ENCODE data around the gene CHST3.

Gene CHST3

DNA sequence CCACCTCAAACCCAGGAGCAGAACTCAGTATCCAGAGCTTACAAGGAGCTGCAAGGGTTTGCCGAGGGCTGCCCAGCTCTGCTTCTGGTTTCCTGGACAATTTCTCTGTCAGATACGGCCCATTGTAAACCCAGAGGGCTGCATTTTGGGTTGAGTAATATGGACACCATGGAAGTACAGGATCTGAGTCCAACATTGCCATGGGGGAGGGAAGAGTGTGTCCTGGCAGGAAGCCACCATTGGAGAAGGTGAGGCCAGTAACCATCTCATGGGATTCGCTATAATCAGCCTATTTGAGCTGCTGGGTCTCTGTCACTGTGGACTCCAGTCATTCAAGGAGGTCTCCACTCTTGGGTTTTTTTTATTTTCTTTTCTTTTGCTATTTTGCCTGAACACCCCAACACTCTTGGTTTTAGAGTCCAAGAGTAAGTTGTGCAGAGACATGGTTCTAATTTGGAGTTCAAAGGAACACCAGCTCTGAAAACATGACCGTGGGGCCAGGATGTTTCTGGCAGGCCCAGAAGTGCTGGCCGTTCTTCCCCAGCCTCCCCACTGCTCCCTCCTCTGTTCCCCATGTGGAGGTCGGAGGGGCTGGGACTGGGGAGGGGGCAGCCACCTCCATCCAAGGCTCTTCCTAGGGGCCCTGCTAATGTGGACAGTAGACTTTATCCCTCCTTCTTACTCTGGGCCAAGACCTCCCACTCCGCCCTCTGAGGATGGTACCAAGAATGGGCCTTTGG, 46.2 kb downstream of the CHST3 start:
- DNase-seq (ENCODE audit: low read depth in 3 of 3): no peak

GRCh38 chr10:72011016-72011415, 46.8 kb downstream of the CHST3 start:
- DNase-seq (ENCODE audit: low read depth in 3 of 3): no peak

- no peak for DNase-seq (ENCODE audit: low read depth in 3 of 3)
Observed at GRCh38 chr10:72011468-72011867, 47.3 kb downstream of the CHST3 start.

GRCh38 chr10:72011976-72012512, 47.8 kb downstream of the CHST3 start:
- no peak for DNase-seq (ENCODE audit: low read depth in 3 of 3)

DNA sequence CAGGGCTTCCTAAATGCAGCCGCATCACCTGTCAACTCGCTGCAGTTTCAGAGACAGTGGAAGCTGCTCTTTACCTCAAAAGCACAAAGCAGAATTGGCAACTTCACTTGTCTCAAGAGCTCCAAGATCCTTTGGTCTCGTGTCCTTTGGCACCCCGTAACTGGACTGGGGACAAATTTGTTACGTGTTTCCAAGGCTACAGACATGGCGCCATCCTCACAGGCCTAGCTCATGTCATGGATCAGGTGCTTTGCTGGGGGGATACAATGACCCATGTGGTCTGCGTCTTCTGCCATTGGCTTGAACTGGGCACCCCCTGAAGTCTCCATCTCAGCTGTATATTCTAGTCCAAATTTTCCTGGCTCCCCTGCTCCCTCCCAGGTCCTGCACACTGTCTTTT, 48.6 kb downstream of the CHST3 start:
- no peak for DNase-seq (ENCODE audit: low read depth in 3 of 3)

- no peak for DNase-seq (ENCODE audit: low read depth in 3 of 3)
Observed at GRCh38 chr10:72013202-72013945, 49.2 kb downstream of the CHST3 start.

GRCh38 chr10:72014197-72014596, 50.0 kb downstream of the CHST3 start:
- no peak for DNase-seq (ENCODE audit: low read depth in 3 of 3)

DNA sequence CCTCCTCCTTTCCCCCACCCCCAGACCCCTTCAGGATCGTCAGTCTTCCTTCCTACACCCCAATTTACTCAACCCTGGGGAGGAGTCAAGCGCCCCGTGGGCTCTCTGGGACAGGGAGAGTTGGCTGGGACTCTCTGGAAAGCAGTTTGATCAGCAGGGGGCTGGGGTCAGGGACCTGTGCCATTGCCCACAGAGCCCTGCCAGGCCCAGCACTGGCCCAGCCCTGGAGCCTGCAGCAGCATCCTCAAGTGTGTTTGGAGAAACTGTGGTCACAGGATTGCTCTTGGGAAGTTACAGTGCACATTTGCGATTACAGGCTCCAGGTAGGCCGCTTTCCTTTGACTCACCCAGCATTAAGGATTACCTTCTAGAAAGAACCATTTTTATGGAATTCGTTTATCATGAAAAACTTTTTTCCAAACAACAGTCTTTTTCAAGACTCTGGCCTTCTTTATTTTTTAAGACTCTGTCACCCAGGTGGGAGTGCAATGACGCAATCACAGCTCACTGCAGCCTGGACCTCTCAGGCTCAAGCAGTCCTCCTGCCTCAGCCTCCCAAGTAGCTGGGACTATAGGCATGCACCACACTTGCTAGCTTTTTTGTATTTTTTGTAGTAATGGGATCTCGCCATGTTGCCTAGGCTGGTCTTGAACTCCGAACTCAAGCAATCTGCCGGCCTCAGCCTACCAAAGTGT, 50.7 kb downstream of the CHST3 start:
- no peak for DNase-seq (ENCODE audit: low read depth in 3 of 3)

- DNase-seq (ENCODE audit: low read depth in 3 of 3): no peak
Observed at GRCh38 chr10:72015841-72016240, 51.6 kb downstream of the CHST3 start.

- DNase-seq (ENCODE audit: low read depth in 3 of 3): no peak
Observed at GRCh38 chr10:72016608-72017300, 52.6 kb downstream of the CHST3 start.

GRCh38 chr10:72019085-72019876, 55.1 kb downstream of the CHST3 start:
- DNase-seq (ENCODE audit: low read depth in 3 of 3): no peak

DNA sequence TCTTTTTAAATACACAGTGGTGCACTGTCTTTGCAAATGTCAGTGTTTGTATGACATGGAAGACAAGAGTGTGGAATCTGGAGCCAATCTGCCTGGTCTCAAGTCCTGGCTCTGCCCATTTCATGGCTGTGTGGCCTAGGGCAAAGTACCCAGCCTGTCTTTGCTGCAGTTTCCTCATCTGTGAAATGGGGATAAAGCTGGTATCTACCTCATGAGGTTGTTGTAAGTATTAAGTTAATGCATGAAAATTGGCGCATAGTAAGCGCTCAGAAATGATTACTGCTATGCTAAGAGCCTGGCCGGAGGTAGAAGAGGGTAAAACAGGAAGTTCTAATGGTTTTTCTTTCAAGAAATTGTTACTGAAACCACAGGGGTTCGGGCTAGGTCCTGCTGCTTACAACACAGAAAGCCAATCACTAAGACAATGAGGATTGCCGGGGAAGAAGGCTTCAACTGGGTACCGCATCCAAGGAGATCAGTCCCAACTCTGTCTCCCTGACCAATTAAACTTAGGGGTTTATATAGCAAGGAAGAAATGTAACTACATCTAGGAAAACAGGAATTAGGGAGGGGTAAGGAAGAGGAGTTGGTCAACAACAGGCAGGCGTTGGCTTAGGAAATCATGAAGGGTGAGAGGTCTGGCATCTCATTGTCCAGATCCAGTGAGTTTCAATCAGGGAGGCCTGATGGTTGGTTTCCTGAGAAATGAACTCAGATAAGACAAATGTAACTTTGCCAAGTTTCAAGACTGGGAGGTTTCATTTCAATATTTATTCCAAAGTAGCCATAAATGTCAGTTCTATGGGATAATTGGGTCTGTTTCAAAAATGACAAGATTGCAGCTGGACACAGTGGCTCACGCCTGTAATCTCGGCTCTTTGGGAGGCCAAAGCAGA, 57.0 kb downstream of the CHST3 start:
- no peak for DNase-seq (ENCODE audit: low read depth in 3 of 3)

DNA sequence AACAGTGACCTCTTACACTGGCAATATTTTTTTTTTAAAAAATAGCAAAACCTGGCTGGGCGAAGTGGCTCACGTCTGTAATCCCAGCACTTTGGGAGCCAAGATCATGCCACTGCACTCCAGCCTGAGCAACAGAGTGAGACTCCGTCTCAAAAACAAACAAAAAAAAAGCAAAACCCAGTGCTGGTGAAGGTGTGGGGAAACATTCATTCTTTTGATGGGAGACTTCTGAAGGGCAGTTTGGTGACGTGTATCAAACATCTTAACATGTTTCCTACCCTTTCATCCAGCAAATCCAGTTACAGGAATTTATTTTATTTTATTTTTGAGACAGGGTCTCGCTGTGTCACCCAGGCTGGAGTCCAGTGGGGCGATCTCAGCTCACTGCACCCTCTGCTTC, 58.0 kb downstream of the CHST3 start:
- DNase-seq (ENCODE audit: low read depth in 3 of 3): no peak

DNA sequence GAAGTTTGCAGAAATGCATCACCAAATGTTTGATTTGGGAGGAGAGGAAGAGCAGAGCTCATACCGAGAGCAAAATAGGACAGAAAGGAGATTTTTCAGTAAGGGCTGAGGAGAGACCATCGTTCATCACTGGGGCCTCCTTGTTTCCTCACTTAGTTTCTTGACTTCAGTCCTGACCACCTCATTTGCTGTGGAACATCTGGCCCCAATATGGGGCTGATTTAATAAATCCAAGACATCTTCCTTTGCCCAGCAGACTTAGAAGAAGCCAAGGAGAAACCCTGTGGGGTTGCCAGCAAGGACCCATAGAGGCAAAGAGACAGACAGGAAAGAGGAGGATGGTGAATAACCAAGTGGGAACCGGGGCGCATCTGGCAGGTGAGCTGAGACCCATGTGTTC, 60.4 kb downstream of the CHST3 start:
- DNase-seq (ENCODE audit: low read depth in 3 of 3): no peak

- DNase-seq (ENCODE audit: low read depth in 3 of 3): no peak
Observed at GRCh38 chr10:72025400-72025799, 61.2 kb downstream of the CHST3 start.

DNA sequence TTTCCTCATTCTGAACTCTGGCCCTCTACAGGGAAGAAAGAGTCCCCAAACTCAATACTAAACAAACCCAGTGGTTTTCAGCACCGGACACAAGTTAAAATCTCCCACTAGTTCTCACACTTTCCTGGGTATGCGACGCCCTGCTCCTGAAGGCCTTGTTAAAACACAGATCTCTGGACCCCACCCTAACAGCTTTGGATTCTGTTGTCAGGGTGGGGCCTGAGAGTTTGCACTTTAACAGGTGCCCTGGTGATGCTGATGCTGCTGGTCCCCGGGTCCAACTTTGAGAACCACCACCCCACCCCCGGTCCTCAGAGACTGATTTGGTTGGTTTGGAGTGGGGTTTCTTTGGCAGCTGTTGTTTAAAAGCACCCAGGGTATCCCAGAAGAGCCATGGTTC, 61.6 kb downstream of the CHST3 start:
- no peak for DNase-seq (ENCODE audit: low read depth in 3 of 3)

GRCh38 chr10:72026278-72027111, 62.3 kb downstream of the CHST3 start:
- no peak for DNase-seq (ENCODE audit: low read depth in 3 of 3)

GRCh38 chr10:72027498-72027897, 63.3 kb downstream of the CHST3 start:
- DNase-seq (ENCODE audit: low read depth in 3 of 3): no peak

GRCh38 chr10:72029414-72029813, 65.2 kb downstream of the CHST3 start:
- DNase-seq (ENCODE audit: low read depth in 3 of 3): no peak

All from stimulated activated CD4-positive, alpha-beta T cell treated with anti-CD3 and anti-CD28 coated beads, TNF-alpha, amount 100 ng/mL, for 48 hours (primary cell).